Ovary (tissue), 3 donors: Measurements from ENCODE around the gene PLCH2.
"Not testable (repeated sequence)": the region's sequence is repeated elsewhere in the genome, so short reads cannot be mapped to it uniquely, and the experiment has no call there.

Experiments used
- EP300 ChIP-seq: sonication (generic); formaldehyde crosslinking; IDR thresholded peaks from one replicate; pipeline ENCODE4 v1.6.1; 2017; ENCODE audit warnings: antibody characterized with exemption
- POLR2A ChIP-seq: fragments of 450-650 bp; IDR thresholded peaks from one replicate; pipeline ENCODE4 v1.6.1; 2017; ENCODE audit warnings: antibody characterized with exemption, mild to moderate bottlenecking, moderate library complexity
- TF ChIP-seq, protein P1 (sequence below), 3 donors: fragments of 450-650 bp in 2 of 3; fragments of 200-600 bp in 1 of 3; IDR thresholded peaks; one replicate each; pipeline versions ENCODE4 v1.5.1 to v1.8.0; 2016 to 2022; ENCODE audit warnings: antibody characterized with exemption in 3 of 3, mild to moderate bottlenecking in 1 of 3
- donor health status: DM: no; HTN: no; CAD: no.

DNA sequence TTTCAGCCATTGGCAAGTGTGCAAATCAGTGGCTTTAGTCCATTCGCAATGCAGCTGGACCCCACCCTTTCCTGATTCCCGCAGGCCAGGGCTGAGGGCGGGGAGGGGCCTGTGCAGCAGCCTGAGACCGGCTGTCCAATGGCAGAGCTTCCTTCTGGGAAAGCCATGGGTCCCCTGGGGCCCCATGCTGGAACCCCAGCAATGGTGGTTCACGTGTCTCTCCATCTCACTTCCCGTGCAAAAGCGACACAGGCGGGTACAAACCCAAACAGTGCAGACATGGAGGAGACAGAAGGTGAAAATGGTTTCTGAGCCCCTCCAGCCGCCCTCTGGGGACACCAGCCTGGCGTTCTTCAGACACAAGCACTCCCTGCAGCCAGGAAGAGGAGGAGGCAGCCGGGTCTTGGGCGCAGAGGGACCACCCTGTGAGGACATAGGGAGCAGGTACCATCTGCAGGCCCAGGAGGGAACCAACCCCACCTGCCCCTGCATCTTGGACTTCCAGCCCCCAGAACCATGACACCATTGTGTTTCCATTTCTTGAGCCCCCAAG lies 74.3 kb downstream of the PLCH2 start:
- TF ChIP-seq, protein P1, sequence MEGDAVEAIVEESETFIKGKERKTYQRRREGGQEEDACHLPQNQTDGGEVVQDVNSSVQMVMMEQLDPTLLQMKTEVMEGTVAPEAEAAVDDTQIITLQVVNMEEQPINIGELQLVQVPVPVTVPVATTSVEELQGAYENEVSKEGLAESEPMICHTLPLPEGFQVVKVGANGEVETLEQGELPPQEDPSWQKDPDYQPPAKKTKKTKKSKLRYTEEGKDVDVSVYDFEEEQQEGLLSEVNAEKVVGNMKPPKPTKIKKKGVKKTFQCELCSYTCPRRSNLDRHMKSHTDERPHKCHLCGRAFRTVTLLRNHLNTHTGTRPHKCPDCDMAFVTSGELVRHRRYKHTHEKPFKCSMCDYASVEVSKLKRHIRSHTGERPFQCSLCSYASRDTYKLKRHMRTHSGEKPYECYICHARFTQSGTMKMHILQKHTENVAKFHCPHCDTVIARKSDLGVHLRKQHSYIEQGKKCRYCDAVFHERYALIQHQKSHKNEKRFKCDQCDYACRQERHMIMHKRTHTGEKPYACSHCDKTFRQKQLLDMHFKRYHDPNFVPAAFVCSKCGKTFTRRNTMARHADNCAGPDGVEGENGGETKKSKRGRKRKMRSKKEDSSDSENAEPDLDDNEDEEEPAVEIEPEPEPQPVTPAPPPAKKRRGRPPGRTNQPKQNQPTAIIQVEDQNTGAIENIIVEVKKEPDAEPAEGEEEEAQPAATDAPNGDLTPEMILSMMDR (IDR thresholded peaks at IDR 0.05), result not testable (repeated sequence)
- not testable (repeated sequence) for TF ChIP-seq EP300, POLR2A
